Activated CD8-positive, alpha-beta memory T cell treated with anti-CD3 and anti-CD28 coated beads for 4 hours (primary cell): ENCODE data around the gene ZG16B.

Source experiments
- DNase-seq, 2 donors: peaks; one replicate each; pipeline ENCODE4 v3.0.0-alpha.2; 2020; ENCODE audit warnings: low read depth in 2 of 2

Gene ZG16B, protein sequence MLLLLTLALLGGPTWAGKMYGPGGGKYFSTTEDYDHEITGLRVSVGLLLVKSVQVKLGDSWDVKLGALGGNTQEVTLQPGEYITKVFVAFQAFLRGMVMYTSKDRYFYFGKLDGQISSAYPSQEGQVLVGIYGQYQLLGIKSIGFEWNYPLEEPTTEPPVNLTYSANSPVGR

DNA sequence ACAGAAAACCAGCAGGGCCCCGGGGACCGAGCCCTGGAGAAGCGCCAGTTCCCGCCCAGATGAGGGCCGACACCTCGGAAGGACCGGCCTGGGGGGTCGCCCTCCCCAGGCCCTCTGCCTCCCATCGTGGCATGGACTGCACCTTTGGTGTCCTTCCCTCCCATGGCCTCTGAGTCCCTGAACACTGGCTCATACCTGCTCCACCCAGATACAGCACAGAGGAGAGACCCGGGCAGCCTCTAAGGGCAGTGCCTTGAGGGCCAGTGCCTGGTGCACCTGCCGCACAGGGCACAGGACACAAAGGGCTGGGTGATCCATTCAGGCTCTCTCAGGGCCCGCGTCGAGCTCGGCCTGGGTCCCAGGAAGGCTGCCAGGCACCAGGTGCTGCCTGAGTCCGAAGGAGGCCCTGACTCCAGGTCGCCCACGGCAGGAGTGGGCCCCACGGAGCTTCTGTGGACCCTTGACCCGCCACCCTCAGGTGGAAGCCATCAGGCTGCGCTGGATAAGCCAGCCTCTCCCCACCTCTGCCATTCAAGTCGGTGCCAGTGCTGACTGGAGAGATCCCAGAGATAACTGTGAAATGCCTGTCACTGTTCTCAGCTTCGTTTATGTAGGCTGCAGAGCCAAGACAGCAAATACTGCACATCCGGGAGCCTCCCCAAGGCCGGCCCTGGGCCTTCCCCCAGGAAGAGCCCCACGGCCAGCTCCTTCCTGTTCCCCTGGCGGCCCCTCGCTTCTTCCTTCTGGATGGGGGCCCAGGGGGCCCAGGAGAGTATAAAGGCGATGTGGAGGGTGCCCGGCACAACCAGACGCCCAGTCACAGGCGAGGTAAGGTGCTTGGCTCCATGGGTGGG, at the start of gene ZG16B:
Gene ZG16B (plus strand): TSS at position 803 of the 854 bp plus-strand sequence. CDS start 139 bp downstream, outside the sequence.
- no peak for DNase-seq

DNA sequence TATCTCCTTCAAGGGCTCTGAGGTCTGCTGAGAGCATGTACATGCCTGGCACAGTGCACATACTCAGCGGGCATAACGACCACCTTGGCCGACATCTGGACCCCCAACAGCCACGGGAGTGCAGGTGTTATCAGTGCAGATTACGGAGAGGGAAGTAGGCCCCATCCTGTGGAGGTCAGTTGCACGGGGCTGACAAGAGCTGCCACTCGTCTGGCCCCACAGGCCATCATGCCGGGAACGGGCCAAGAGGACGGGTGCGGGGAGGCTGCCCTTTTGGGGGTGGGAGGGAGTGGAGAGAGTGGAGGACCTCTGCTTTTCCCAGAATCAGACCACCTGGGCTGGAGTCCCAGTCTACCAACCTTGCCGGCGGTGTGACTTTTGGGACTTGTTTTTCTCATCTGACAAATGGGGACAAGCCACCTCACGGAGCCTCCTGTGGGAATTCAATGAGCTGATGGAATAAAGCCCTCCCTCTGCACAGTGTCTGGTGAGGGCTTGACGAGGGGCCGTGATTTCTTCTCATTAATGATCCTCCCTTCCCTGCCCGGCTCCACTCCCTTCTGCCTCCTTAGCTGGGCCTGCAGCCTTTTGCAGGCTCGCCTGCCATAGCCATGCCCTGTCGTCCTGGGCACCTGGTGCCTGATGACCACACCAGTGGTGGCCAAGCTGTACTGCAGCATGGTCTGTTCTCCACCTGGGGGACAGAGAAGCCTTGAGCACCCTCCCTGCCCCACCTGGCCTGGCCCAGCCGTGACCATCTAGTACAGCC, 47.3 kb upstream of the ZG16B start:
- no peak for DNase-seq

DNA sequence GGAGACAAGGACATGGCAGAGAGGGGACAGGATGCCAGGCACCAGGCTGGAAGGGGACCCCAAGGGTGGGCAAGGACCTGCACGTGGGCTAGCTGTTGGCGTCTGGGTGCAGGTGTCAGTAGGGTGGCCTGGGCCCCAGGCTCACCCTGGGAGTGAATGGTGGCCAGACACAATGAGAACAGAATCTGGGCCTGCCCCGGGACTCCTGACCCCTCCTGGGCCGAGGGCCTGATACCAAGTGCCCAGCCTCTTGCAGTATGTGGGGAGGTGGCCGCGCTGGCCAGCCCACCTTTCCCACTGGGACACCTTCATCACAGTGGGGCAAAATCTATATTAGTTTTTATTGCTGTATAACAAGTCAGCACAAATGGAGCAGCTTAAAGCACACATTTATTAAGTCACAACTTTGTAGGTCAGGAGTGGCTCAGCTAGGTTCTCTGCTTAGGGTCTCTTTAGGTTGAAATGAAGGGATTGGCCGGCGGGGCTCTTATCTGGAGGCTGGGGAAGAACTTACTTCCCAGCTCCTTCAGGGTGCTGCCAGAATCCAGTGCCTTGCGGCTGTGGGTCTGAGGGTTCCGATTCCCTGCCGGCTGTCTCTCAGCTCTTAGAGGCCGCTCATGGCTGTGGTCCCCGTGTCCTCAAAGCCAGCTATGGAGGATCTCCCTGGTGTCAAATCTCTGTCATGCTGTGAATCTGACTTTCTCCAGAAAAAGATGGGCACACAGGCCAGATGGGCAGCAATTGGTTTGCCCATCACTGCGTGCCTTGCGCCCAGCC, 46.3 kb upstream of the ZG16B start:
- DNase-seq = no peak

DNA sequence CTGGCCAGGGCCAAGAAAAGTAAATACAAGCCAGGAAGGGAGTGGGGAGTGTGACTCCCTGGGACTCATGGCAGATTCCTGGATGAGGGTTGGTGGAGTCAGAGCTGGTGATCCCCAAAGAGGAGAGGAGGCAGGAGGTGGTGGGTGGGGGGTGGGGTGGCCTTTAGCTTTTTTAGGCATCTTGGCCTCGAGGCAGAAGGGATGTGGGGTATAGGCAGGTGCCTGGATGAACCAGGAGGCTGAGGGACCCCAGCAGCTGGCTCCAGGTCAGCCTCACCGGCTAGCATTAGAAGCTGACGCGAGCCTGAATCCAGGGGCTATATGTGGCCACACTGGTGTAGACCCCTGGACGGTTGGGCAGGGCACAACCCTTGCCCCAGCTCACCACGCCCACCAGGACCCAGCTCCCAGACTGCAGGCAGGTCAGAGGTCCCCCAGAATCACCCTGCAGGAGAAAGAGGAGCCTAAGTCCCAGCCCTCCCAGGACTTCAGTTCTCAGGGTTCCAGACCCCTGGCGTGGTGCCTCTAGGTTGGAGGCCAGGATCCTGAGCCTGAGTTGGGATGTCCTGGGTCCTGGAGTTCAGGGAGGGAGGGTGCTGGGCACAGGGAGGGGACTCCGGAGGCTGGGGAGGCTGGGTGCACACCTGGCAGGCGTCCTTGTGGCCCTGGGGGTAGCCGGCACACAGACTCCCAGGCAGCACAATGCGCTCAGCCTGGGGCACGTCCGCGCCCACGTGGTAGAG, 45.6 kb upstream of the ZG16B start:
- DNase-seq = no peak

DNA sequence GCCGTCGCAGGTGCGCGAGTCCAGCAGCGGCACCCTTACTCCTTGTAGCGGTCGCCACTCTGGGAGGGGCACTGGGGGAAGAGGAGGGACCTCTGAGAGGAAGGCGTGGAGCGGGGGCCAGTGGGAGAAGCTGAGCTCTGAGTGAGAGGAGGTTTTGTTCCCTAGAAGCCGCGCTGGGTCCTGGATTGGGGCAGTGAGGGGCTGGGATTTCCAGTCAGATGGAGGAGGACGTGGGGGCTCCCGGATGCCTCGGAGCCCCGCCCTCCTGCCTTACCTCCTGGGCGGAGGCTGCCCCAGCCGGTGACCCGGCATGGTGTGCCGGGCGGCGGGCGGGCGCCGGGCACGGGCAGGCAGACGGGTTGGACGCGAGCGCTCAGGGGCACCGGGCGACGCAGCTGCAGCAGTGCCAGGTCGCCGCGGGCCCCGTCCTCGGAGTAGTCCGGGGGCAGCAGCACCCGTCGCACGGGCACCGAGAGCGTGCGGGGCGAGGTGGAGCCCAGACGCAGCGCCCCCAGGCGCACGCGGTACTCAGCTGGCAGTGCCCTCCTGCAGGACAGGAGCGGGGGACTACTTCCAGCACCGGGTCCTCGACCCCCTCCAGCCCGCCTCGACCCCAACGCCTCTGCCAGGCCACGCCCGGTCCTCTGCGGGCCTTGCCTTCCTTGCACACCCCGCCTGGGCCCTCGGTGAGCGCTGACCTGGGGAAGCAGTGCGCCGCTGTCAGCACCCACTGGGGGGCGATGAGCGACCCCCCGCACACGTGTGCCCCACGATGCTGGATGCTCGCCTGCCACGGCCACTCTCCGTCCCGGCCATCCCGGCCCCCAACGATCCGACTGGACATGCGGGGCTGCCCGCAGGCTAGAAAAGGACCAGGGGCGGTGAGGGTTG, 44.8 kb upstream of the ZG16B start:
- peak in 1 of 2 donors; percentile 15 for DNase-seq

DNA sequence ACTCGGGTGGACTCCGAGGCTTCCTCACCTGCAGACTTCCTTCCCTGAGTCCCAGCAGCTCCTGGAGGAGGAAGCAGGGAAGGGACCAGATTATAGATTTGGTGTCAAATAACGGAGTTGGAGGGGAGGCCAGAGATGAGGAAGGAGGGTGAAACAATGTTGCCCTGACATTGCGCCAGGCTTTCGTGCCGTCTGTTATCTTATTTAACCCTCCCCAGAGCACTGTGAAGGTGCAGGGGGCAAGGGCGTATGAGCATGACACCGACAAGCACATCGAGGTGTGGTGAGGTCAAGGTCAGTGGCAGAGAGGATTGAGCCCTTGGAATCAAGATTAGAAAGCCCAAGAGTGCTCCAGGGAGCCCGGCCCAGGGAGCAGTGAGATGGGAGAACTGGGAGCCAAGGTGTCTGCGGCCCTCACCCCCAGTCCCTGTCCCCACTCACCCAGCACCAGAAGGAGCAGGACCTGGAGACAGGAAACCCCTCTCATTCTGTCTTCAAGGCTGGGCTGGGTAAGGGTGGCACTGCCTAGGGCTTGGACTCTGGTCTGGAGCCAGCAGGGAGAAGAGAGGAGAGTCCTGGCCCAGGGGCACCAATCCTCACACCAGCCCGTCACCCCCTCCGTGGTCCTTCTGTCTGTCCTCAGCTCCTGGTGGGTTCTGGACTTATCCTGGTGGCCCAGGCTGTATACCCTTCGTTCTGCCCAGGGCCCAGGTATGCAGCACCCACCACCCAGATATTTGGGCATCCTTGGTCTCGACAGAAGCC, 43.9 kb upstream of the ZG16B start:
- DNase-seq = no peak

DNA sequence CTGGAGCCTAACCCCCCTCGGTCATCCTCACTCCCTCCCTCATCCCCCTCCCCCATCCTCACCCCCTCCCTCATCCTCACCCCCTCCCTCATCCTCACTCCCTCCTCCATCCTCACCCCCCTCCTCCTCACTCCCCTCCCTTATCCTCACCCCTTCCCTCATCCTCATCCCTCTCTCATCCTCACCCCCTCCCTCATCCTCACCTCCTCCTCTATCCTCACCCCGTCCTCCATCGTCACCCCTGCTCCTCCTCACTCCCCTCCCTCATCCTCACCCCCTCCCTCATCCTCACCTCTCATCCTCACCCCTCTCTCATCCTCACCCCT, 43.3 kb upstream of the ZG16B start:
- no peak for DNase-seq

DNA sequence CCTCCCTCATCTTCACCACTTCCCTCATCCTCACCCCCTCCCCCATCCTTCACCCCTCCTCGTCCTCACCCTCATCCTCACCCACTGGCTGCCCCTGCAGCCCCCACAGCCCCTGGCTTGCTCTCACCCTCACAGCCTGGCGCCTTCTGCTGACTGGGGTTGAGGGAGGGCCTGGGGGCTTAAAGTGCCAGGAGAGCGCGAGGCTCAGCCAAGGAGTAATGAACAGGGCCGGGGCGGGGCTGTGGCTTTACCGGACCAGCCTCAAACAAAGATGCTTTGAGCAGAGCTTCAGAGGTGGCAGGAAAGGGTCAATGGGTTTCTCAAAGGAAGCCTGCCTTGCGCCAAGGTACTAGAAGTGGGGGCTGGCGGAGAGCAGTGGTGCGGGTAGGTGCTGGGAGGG, 42.7 kb upstream of the ZG16B start, which contains the start of gene PRSS33:
Gene PRSS33 (minus strand): TSS at position 155 of the 400 bp plus-strand sequence. CDS start 1,013 bp downstream, outside the sequence.
- no peak for DNase-seq

DNA sequence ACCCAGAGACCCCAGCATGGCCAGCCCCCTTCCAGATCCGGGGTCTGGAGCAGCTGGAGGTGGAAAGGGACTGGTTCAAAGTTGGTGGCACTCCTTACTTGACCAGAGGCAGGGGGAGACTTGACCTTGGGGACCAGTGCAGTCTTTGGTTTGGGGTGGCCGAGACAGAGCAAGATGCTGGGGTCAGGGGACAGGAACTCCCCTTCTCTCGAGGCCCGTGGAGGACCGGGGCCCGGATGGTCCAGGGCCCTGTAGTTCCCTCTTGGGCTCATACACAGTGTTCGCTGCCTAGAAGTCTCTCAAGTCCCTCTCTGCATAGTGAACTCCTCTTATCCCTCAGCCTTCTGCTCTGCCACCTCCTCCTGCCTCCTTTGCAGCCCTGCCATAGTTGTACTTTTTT, 42.1 kb upstream of the ZG16B start:
- no peak for DNase-seq

DNA sequence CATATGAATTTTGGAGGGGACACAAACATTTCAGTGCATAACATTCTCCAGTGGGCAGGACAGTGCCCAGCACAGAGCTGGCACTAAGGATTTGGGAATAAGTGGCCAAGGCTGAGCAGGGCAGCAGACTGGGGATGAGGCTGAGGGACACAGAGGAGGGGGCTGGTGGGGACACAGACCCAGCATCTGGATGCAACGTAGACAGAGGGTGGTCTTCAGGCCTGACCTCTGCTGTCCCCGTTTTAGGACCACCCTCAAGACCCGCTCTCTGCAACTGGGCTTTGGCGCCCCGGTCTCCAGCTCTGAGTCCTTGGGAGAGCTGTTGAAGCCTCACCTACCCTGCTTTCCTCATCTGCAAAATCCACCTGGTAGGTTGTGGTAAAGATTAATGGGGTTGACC, 39.5 kb upstream of the ZG16B start:
- DNase-seq = no peak

DNA sequence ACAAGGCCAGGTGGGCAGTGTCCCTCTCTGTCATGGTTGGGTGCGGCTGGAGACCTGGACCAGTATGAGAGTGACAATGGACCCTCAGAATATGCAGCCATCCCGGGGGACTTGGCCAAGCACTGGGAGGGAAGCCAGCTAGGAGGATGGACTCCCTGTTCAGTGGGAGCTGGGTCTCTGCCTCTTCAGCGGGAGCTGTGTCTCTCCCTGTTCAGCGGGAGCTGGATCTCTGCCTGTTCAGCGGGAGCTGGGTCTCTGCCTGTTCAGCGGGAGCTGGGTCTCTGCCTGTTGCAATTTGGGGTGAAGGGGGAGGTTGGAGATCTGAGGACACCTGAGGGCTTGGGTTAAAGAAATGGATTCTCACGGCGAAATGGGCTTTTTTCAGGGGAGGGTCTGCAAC, 38.9 kb upstream of the ZG16B start:
- DNase-seq = no peak

DNA sequence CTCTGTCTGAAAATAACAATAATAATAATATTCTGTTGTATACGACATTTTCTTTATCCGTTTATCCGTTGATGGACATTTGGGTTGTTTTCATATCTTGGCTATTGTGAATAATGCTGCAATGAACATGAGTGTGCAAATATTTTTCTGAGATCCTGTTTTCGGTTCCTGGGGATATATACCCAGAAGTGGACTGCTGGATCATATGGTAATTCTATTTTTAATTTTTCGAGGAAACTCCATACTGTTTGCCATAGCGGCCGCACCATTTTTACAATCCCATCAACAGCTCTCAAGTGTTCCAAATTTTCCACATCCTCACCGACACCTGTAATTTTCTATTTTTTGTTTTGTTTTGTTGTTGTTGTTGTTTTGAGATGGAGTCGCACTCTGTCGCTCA, 37.2 kb upstream of the ZG16B start:
- DNase-seq = no peak

DNA sequence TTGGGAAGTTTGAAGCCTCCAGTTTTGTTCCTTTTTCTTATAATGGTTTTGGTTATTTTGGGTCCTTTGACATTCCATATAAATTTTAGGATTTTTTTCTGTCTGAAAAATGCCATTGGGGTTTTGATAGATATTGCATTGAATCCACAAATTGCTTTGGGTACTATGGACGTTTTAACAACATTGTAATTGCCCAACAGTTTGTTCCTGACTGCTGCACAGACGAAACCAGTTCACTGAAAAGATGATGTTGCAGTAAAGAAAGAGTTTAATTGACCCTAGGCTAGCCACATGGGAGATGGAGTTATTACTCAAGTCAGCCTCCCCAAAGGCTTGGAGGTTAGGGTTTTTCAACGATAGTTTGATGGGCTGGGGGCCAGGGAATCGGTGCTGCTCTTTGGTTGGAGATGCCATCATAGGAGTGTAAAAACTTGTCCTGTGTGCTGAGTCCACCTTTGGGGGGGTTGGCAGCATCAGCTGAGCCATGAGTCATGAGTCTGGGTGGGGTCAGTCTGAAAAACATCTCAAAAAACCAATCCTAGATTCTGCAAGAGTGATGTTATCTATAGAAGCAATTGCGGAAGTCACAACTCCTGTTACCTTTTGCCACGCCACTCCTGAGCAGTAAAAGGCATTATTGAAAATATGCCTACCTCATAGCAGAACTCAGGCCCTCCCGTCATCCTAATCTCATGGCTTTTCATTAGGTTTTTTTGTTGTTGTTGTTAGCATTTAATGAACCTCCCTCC, 34.5 kb upstream of the ZG16B start:
- no peak for DNase-seq

DNA sequence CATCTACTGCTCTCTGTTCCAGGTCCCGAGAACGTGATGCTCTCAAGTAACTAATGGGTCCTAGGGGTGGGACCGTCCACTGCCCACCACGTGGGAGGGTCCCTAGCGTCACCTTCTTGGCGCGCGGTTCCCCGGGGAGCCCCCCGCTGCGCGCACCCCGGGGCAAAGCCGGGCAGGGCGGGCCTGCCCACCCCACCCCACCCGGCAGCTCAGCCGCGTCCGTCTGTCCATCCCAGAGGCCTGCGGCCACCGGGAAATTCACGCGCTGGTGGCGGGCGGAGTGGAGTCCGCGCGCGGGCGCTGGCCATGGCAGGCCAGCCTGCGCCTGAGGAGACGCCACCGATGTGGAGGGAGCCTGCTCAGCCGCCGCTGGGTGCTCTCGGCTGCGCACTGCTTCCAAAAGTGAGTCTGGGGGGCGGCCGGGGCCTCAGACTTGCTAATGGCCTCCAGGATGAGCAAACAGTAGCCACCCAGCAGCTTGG, 31.3 kb upstream of the ZG16B start:
- DNase-seq = no peak

DNA sequence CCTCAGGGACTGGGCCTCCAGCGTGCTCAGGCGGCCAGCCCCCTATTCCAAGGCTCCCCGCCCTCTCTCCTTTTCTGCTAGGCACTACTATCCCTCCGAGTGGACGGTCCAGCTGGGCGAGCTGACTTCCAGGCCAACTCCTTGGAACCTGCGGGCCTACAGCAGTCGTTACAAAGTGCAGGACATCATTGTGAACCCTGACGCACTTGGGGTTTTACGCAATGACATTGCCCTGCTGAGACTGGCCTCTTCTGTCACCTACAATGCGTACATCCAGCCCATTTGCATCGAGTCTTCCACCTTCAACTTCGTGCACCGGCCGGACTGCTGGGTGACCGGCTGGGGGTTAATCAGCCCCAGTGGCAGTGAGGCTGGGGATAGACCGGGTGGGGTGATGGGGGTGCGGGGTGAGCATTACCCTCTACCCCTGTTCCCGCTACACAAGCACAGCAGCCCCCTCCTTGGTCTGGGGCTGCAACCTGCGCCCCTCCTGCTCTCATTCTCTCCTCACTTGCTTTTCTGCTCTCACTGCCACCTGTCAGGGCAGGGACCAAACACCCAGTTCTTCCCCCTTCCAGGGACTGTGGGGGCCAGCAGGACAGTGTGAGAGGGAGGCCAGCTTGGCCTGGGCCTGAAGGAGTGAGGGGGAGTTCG, 30.8 kb upstream of the ZG16B start:
- DNase-seq = no peak

DNA sequence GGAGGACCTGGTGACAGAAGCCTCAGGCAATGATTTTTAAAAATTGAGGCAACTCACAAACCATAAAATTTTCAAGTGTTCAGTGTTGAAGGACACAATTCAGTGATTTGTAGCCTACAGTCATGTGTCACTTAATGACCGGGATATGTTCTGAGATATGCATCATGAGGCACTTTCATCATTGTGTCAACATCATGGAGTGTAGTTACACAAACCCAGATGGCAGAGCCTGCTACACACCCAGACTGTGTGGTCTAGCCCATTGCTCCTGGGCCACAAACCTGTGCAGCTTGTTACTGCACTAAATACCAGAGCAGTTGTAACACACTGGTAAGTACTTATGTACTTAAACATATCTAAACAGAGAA, 30.3 kb upstream of the ZG16B start:
- DNase-seq = no peak

DNA sequence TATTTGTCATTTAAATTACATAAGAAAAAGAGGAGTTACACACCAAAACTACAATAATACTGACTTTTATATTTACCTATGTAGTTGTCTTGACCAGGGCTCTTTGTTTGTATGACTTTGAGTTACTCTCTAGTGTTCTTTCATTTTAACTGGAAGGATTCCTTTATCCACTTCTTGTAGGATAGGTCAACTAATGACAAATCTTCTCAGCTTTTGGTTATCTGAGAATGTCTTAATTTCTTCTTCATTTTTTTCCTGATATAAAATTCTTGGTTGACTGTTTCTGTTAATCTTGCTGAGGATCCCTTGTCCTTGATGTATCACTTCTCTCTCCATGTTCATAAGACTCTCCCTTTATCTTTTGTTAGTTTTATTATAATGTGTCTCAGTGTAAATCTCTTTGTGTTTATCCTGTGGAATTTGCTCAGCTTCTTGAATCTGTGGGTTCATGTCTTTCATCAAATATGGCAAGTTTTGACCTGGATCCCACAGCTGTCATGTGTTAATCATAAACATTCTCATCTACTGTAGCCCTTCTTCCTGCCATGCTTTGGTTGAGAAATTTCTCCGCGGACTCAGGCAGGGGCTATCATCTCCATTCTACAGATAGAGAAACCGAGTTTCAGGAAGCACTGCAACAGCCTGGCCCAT, 26.4 kb upstream of the ZG16B start:
- no peak for DNase-seq

DNA sequence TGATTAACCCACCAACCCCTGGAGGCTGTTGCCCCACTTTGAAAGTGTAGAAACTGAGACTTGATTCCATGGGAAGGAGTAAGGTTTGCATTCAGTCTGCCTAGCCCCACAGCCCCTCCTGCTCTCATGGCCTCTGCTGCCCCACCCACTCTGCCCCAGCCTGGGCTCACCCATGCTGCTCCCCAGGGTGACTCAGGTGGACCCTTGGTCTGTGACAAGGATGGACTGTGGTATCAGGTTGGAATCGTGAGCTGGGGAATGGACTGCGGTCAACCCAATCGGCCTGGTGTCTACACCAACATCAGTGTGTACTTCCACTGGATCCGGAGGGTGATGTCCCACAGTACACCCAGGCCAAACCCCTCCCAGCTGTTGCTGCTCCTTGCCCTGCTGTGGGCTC, 25.4 kb upstream of the ZG16B start:
- DNase-seq = no peak
